AG09309 (cell line): Measurements from ENCODE around the gene BICRAL.
"Not testable (repeated sequence)": the region's sequence is repeated elsewhere in the genome, so short reads cannot be mapped to it uniquely, and the experiment has no call there.

ENCODE experiments used
- DNase-seq: peaks from one replicate; pipeline ENCODE4 v3.0.0-alpha.2; 2010; ENCODE audit warnings: low read depth
- H3K4me3 ChIP-seq: 2 replicates; pipeline ENCODE4 v1.5.1; 2011; ENCODE audit warnings: mild to moderate bottlenecking, low read depth, low read length, moderate library complexity; ENCODE audit not compliant: control insufficient read depth
- TF ChIP-seq, protein P1 (sequence below): IDR thresholded peaks from 2 replicates; pipeline ENCODE4 v1.5.1; 2011; ENCODE audit warnings: mild to moderate bottlenecking, low read depth, low read length, inconsistent platforms; ENCODE audit not compliant: insufficient read depth, control insufficient read depth; ENCODE audit errors: missing control alignments

BICRAL gene

DNA sequence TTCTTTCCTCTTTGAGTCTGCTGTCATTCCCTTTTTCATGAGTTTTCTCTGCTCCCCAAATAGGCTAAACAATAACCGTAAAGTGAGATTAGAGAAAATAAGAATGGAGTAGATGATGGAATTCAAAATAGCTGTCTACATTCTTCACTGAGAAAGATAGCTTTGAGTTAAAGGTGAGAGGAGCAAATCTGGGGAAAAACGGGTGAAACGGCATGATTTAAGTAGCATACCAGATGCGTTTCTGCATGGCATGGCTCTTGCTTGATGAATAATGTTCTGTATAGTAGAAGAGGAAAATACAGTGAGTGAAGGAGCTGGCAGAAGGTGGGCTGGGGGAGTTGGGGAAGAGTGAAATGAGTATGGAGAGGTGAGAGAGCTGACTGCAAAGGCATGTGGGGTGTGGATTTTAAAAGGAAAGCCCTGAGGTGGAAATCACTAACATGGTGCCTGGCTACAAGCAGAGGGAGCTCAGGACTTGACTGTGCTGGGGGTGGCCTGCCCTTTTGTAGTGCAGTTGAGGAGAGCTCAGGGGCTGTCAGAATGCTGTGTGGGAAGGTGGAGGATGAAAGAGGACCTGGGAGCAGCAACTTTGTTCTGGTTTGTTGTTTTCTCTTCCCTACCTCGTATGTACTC lies 8.8 kb downstream of the BICRAL start:
- TF ChIP-seq, protein P1, sequence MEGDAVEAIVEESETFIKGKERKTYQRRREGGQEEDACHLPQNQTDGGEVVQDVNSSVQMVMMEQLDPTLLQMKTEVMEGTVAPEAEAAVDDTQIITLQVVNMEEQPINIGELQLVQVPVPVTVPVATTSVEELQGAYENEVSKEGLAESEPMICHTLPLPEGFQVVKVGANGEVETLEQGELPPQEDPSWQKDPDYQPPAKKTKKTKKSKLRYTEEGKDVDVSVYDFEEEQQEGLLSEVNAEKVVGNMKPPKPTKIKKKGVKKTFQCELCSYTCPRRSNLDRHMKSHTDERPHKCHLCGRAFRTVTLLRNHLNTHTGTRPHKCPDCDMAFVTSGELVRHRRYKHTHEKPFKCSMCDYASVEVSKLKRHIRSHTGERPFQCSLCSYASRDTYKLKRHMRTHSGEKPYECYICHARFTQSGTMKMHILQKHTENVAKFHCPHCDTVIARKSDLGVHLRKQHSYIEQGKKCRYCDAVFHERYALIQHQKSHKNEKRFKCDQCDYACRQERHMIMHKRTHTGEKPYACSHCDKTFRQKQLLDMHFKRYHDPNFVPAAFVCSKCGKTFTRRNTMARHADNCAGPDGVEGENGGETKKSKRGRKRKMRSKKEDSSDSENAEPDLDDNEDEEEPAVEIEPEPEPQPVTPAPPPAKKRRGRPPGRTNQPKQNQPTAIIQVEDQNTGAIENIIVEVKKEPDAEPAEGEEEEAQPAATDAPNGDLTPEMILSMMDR = no peak

DNA sequence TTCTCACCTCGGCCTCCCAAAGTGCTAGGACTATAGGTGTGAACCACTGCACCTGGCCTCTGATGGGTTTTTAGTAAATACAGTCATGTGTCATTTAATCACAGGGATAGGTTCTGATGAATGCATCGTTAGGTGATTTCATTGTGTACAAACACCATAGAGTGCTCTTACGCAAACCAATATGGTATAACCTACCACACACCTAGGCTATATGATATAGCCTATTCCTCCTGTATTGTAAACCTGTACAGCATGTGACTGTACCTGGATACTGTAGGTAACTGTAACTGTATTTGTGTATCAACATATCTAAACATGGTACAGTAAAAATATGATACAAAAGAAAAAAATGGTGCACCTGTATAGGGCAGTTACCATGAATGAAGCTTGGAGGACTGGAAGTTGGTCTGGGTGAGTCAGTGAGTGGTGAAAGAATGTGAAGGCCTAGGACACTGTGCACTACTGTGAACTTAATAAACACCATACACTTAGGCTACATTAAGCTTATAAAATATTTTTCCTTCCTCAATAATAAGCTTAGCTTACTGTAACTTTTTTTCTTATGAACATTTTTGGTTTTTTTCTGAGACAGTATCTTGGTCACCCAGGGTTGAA lies 10.0 kb downstream of the BICRAL start:
- no peak overlapping the region for H3K4me3 ChIP-seq
- TF ChIP-seq, protein P1 = no peak
- DNase-seq = no peak

More for the DNA sequence above, 8.8 kb downstream of the BICRAL start:
- DNase-seq = no peak
- H3K4me3 ChIP-seq = no peak overlapping the region

DNA sequence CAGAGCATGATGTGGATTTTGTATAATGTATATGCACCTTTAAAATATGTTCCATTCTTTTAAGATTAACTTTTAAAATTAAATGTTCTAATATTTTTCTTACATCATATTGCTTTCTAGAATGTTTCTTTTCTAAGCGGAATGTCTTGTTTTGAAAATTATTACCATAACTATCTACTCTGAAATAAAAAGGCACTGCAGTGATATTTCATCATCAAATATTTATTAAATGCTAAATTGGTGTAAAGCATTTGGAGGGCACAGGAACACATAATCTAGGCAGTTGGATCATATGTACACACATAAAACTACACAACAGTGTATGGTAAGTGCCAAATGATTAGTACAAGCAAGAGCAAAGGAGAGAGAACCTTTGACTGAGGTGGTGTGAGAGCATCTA lies 13.8 kb downstream of the BICRAL start:
- TF ChIP-seq, protein P1 = no peak

DNA sequence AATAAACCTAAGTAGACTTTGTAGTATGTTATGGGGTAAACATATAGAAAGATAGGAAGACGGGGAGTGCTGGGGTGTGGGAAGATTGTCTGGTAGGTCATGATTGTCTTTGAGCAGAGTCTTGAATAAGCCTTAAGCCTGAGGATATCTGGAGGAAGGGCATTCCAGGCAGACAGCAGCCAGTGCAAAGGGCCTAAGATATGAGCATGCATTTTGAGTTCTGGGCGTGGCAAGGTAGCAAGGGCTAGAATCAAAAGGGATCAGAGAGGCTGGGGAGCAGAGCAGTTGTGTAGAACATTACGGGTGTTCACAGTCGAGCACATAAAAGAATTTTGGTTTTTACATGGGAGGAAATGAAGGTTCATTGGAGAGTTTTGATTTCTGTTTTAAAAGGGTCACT lies 14.3 kb downstream of the BICRAL start:
- TF ChIP-seq, protein P1 = no peak
- no peak overlapping the region for H3K4me3 ChIP-seq
- no peak for DNase-seq

More for the DNA sequence above, 13.8 kb downstream of the BICRAL start:
- H3K4me3 ChIP-seq = no peak overlapping the region
- no peak for DNase-seq

DNA sequence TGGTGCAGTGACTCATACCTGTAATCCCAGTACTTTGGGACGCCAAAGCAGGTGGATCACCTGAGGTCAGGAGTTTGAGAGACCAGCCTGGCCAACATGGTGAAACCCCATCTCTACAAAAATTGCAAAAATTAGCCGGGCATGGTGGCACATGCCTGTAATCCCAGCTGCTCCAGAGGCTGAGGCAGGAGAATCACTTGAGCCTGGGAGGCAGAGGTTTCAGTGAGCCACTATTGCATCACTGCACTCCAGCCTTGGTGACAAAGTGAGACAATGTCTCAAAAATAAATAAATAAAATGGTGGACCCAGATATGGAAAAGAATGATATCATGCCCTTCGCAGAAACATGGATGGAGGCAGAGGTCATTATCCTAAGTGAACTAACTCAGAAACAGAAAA lies 15.8 kb downstream of the BICRAL start:
- H3K4me3 ChIP-seq, DNase-seq: not testable (repeated sequence)

DNA sequence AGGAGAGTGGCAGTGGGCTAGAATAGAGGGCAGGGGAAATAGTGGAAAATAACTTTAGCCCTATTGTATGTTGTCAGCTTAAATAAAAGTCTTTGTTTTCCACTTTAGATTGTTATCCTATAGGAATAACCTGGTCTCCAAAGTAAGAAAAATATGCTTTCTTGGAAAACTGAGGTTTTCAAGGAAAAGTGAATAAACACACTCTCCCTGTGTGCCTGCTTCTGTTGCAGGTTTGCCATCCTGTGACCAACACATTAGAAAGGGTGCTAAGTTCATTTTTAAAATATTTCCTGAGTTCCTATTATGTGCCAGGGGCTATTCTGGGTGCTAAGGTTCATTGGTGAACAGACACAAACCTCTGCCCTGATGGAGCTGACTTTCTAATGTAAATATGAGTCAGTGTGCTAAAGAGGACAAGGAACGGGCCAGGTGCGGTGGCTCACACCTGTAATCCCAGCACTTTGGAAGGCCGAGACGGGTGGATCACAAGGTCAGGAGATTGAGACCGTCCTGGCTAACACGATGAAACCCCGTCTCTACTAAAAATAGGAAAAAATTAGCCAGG lies 23.5 kb downstream of the BICRAL start:
- H3K4me3 ChIP-seq = no peak overlapping the region
- no peak for DNase-seq
- TF ChIP-seq, protein P1 = no peak

DNA sequence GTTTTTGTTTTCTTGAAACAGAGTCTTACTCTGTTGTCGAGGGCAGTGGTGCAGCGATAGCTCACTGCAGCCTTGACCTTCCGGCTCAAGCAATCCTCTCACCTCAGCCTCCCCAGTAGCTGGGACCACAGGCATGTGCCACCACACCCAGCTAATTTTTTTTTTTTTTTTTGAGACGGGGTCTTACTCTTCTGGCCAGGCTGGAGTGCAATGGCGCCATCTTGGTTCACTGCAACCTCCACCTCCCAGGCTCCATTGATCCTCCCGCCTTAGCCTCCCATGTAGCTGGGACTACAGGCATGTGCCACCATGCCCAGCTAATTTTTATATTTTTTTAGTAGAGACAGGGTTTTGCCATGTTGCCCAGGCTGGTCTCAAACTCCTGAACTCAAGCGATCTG lies 24.5 kb downstream of the BICRAL start:
- not testable (repeated sequence) for DNase-seq, H3K4me3 ChIP-seq
